Activated T-helper 17 cell treated with anti-CD3 and anti-CD28 coated beads, Interleukin-2, amount 50 U/mL, for 72 hours (primary cell): Measurements from ENCODE around the gene FNBP1L. TPM values are rescaled to one million over a fixed set of nuclear protein-coding genes. Genes with fewer than 3 reads are reported as not detected.

Experiments
- ATAC-seq: fragments of 150-1000 bp; cut with Tn5 transposase; replicated peaks from 2 replicates; pipeline ENCODE4 v1.10.0; 2021; ENCODE audit warnings: mild to moderate bottlenecking, moderate library complexity
- H3K27ac Mint-ChIP-seq: one replicate; pipeline ENCODE4 v1.8.0; 2022; ENCODE audit warnings: mixed read lengths
- H3K27me3 Mint-ChIP-seq: one replicate; pipeline ENCODE4 v1.8.0; 2022; ENCODE audit warnings: mixed read lengths
- H3K36me3 Mint-ChIP-seq: one replicate; pipeline ENCODE4 v1.8.0; 2022; ENCODE audit warnings: low read depth, mild to moderate bottlenecking, mixed read lengths
- H3K4me1 Mint-ChIP-seq: one replicate; pipeline ENCODE4 v1.8.0; 2022; ENCODE audit warnings: mixed read lengths
- H3K4me3 Mint-ChIP-seq: one replicate; pipeline ENCODE4 v1.8.0; 2022; ENCODE audit warnings: mild to moderate bottlenecking, mixed read lengths
- H3K9me3 Mint-ChIP-seq: one replicate; pipeline ENCODE4 v1.8.0; 2022; ENCODE audit warnings: mixed read lengths
- total RNA-seq, 2 donors: library from RNA; stranded (reverse); gene quantifications; one replicate each; pipeline ENCODE4 v1.2.3, GENCODE V29; 2022

Gene FNBP1L
- total RNA-seq, 2 donors from 2014 or later = 1.8 to 2.2 TPM

DNA sequence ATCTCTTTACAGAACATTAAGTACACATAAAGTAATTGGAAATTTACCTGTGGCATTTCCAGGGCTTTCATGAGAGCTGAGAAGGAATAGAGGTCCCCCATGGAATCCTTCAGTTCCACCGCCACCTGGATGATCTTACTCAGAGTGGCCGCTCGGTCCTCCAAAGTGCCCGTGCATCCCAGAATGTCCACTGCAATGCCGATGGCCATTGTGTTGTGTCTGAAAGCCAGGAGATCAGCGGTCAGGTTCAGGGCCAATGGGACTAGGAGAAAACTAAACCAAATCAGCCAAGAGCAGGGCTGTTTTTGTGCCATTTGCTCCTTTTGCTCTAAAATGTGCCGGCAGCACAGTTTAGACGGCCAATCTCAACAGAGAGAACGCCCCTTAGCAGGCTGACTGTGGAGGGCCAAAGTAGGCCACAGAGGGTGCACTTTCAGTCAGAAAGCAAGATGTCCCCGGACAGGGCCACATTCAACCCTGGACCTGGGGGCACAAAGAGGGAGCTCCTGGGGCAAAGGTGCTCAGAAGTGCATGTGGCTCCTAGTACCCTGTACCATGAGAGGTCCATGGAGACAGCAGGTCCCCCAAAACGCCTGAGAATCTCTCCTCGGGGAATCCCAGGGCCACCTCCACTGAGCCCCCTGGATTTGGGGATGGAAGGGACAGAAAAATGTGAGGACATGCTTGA lies 123.8 kb downstream of the FNBP1L start:
- no peaks in the 10 kb centered on the region for H3K27me3 Mint-ChIP-seq
- ATAC-seq = no peak
- no peaks in the 10 kb centered on the region for H3K36me3 Mint-ChIP-seq
- no peaks in the 10 kb centered on the region for H3K9me3 Mint-ChIP-seq
- H3K27ac Mint-ChIP-seq = no peak overlapping the region
- H3K4me1 Mint-ChIP-seq = no peaks in the 10 kb centered on the region
- H3K4me3 Mint-ChIP-seq = no peak overlapping the region

DNA sequence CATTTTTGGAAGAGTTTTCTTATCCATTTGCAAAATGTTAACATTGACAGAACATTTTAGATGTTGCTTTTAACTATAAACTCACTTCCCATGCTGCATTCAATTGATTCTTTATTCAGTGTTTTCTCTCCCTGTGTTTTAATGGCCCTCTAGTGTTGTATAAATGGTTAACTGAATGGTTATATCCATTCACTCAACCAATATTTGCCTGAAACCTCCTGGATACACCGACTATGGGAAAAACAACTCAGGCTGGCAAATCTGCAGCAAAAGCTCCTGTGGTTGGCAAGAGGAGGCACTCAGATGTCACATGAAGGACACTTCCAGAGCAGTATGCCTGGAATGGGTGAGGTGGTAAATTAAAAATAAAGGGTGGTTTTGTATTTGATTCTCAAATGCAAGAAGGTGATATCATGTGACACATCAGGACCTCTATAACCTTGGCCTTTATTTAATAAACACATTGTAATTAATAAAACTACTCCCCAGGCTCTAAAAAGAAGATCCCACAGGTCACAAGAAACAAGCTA lies 126.1 kb downstream of the FNBP1L start:
- Mint-ChIP-seq H3K36me3 (no peaks in the 10 kb centered on the region), H3K4me3 (no peak overlapping the region), H3K9me3 (no peaks in the 10 kb centered on the region), H3K27me3 (no peaks in the 10 kb centered on the region), H3K4me1 (no peaks in the 10 kb centered on the region), H3K27ac (no peak overlapping the region)
- no peak for ATAC-seq

DNA sequence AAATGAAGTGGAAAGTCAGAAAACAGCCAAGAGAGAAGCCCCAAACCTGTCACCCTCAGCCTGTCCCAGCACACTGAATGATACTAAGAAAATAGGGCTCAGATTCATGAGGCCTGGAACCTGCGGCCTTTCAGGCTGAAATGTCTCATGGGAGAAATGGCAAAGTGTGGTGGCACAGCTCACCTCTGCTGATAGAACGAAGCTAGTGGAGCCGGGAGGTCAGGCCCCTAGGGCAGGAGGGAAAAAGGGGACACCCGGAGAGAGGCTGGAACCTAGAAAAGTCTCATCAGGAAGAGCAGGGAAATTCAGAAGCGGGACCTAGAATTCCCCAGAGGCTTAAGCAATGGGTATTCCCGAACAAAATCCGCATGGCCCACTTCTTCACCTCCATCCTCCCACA lies 126.6 kb downstream of the FNBP1L start:
- no peaks in the 10 kb centered on the region for H3K4me1 Mint-ChIP-seq
- H3K4me3 Mint-ChIP-seq = no peak overlapping the region
- ATAC-seq = no peak
- no peaks in the 10 kb centered on the region for H3K36me3 Mint-ChIP-seq
- H3K27ac Mint-ChIP-seq = no peak overlapping the region
- H3K27me3 Mint-ChIP-seq = no peaks in the 10 kb centered on the region
- H3K9me3 Mint-ChIP-seq = no peaks in the 10 kb centered on the region

DNA sequence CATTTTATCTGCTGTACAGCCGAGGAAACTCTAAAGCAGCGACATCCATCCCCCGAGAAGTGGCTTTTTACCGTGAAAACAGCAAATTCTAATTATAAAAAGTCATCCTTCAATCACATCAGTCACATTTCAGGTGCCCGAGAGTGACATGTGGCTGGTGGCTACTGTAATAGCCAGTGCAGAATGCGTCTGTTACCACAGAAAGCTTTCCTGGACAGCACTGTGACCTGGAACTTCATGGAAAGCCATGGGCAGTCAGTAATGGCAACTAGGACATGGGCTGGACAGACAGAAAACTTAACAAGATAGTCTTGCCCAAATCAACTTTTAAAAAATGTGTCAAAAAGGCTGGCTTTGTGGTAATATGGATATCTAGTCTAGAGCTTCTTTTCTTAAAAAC lies 127.1 kb downstream of the FNBP1L start:
- no peaks in the 10 kb centered on the region for H3K4me1 Mint-ChIP-seq
- no peaks in the 10 kb centered on the region for H3K36me3 Mint-ChIP-seq
- no peak overlapping the region for H3K4me3 Mint-ChIP-seq
- no peak for ATAC-seq
- no peaks in the 10 kb centered on the region for H3K27me3 Mint-ChIP-seq
- no peak overlapping the region for H3K27ac Mint-ChIP-seq
- no peaks in the 10 kb centered on the region for H3K9me3 Mint-ChIP-seq

DNA sequence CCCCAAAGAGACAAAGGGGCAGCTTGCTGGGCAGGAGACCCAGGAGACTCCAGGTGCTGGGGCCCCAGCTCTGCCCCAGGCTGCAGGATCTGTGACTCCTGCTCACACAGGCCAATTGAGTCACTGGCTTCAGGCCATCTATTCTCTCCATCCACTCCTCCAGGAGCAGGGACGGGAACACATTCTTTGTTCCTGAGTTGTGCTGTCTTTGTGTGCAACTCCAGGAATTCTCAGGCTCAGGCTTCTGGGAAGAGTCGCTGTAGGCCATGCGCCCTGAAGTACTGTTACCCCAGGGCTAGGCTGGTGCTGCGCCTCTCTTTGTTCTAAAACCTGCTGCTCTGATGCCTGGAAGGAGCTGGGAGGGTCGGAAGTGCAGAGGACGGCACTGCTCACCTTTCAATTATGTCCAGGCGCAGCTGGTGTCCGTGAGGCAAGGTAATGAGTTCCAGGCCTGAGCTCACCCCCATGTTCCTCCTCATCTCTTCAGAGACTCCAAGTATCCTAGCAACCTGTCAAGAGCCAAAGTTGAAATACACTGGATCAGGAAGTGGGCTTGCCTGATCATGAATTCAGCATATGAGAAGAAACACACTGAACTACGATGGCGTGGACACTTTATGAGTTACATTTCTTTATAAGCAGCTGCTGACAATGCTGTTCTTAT lies 127.8 kb downstream of the FNBP1L start:
- Mint-ChIP-seq H3K36me3 (no peaks in the 10 kb centered on the region), H3K4me1 (no peaks in the 10 kb centered on the region), H3K27me3 (no peaks in the 10 kb centered on the region), H3K27ac (no peak overlapping the region), H3K4me3 (no peak overlapping the region), H3K9me3 (no peaks in the 10 kb centered on the region)
- no peak for ATAC-seq

DNA sequence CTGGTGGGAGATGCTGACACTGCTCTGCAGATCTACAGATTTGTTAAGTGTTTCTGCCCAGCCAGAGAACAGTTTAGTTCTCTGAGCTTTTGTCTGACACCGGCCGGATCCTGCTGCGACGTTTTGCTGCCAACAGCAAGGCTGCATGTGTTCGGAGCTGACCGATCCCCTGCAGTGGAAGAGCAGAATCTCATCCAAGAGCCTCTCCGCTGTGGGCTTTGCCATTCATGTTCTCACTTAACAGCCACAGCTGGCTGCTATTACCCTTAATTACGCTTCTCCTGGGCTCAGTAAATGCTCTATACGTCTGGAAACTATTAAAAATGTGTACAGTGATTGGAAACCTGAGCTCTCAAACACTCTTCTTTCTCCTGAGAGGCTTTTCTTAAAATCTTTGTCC lies 128.4 kb downstream of the FNBP1L start:
- Mint-ChIP-seq H3K4me1 (no peaks in the 10 kb centered on the region), H3K27ac (no peak overlapping the region), H3K36me3 (no peaks in the 10 kb centered on the region), H3K9me3 (no peaks in the 10 kb centered on the region), H3K4me3 (no peak overlapping the region), H3K27me3 (no peaks in the 10 kb centered on the region)
- no peak for ATAC-seq

DNA sequence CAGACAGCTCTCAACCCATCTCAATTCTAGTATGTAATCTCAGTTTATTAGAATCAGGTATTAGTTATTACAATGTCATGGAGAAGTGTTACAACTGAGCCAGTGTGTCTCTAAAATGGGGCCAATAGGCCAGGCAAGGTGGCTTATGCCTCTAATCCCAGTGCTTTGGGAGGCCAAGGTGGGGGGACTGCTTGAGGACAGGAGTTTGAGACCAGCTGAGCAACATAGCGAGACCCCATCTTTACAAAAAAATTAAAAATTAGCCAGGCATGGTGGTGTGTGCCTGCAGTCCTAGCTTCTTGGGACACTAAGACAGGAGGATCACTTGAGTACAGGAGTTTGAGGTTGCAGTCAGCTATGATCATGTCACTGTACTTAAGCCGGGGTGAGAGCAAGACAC lies 128.8 kb downstream of the FNBP1L start:
- Mint-ChIP-seq H3K4me1 (no peaks in the 10 kb centered on the region), H3K9me3 (no peaks in the 10 kb centered on the region), H3K4me3 (no peak overlapping the region), H3K27me3 (no peaks in the 10 kb centered on the region), H3K27ac (no peak overlapping the region), H3K36me3 (no peaks in the 10 kb centered on the region)
- ATAC-seq = no peak

DNA sequence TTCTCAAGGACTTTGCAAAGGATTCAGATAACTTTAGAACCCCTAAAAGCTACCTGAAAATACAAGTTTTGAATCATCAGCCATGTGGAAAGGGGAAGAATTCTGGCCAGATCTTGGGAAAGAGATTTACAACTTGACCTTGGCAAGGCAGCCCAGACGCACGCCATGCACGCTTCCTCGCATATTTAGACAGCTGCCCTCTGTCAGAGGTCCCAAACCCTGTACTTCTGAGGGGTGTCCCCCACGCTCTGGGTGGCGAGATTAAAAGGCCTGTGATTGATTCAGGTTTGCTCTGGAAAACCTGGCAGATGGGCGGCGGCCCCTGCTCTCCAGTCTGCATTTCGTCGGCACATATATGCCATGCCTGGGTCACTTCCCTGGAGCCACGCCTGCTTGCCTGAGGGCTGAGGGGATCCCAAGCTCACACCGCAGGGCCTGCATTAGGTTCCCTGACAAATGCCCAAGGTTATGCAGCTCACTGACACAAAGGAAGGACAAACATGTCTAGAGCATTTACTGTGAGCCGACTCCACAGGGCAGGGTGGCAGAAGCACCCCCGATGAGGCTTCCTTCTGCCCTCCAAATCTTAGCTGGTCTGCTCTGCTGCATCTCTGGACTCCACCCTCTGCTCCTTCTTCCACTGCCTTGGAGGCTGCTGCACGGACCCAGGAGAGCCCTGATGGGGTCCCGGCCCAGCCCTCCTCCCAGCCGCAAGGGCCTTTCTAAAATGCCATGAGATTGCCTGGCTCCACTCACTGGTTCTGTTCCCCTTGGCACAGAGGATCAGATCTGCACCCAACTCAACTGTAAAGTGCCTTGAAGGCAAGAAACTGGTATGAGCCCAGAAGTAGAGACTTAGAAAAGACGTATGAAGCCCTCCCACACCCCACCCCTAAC lies 129.9 kb downstream of the FNBP1L start:
- Mint-ChIP-seq H3K4me1 (no peaks in the 10 kb centered on the region), H3K9me3 (no peaks in the 10 kb centered on the region), H3K27me3 (no peaks in the 10 kb centered on the region), H3K27ac (no peak overlapping the region), H3K4me3 (no peak overlapping the region), H3K36me3 (no peaks in the 10 kb centered on the region)
- ATAC-seq = no peak

DNA sequence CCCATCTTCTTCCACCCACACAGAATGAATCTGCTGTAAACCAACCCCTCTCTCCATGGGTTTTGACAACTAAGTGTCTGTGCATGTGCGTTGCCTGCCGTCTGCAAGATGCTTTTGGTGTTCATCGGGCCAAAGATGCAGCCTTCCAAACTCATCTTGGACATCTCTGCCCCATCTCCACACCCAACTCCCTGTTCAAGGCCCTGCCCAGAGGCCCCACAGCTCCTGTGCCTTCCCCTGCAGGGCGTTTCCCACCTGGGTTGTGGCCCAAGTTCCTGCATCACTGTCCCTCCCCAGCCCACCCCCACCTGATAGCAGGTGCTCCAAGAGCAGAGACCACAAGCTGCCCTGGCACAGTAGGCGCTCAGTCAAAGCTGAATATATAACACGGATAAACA lies 130.5 kb downstream of the FNBP1L start:
- Mint-ChIP-seq H3K27me3 (no peaks in the 10 kb centered on the region), H3K9me3 (no peaks in the 10 kb centered on the region), H3K36me3 (no peaks in the 10 kb centered on the region), H3K4me3 (no peak overlapping the region), H3K27ac (no peak overlapping the region), H3K4me1 (no peaks in the 10 kb centered on the region)
- ATAC-seq = no peak

DNA sequence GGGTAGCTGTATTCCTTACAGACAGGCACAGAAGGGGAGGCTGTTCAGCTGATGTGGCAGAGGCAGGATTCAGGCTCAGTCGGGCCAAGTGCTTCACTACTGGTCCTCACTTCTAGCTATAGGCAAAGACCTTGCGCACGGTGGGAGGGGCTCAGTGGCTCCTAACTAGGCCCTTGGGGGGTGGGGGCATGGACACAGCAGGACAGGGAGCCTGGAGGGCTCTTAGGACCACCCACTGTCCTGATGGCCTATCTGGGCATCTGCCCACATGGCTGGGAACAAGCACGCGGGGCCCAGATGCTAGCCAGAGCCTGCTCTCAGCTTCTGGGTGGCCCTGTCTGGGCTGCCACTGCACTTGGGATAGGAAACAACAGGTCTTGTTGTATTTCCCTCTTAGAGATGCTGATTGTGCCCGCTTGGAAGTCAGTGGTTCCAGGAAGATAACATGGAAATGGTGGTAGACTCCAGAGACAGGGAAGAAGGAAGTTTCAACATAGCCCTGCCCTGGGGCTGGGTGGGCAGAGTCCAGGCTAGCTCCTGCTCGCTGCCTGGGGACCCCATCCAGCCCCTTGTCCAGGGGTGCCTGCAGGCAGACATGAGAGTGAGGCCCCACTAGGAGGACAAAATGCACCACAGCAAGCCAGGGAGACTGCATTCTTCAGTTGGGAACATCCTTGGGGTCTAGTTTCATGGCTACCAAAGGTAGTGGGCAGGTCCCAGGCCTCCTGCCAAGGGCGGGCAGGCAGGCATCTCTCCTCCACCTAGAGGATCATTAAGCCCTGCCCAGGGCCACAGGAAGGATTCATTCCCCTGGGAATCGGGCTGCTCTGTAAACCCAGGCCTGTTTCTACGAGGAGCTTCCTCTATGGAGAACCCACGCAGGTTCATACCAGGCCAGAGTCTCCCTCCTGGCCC lies 131.2 kb downstream of the FNBP1L start:
- no peak for ATAC-seq
- no peaks in the 10 kb centered on the region for H3K4me1 Mint-ChIP-seq
- H3K27ac Mint-ChIP-seq = no peak overlapping the region
- no peaks in the 10 kb centered on the region for H3K27me3 Mint-ChIP-seq
- no peaks in the 10 kb centered on the region for H3K36me3 Mint-ChIP-seq
- H3K4me3 Mint-ChIP-seq = no peak overlapping the region
- no peaks in the 10 kb centered on the region for H3K9me3 Mint-ChIP-seq

DNA sequence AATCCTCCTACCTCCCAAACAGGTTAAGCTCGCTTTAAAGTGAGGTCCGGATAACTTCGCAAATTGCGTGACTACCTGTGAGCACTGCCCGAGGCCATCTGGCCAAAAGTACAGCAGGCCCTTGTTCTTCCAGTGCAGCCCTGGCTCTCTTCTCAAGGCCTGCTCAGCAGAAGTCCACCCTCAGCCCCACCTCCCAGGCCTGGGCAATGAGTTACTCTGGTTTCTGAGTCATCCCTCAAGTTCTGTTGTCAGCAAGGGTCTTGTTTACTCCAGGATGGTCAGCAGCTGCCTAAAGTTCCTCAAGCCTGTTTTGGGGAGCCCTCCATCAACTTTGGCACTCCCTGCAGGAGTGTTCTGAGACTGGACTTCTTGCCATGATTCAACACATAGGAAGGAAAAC lies 132.0 kb downstream of the FNBP1L start:
- no peaks in the 10 kb centered on the region for H3K36me3 Mint-ChIP-seq
- ATAC-seq = no peak
- no peaks in the 10 kb centered on the region for H3K9me3 Mint-ChIP-seq
- H3K4me3 Mint-ChIP-seq = no peak overlapping the region
- H3K4me1 Mint-ChIP-seq = no peaks in the 10 kb centered on the region
- no peaks in the 10 kb centered on the region for H3K27me3 Mint-ChIP-seq
- no peak overlapping the region for H3K27ac Mint-ChIP-seq

DNA sequence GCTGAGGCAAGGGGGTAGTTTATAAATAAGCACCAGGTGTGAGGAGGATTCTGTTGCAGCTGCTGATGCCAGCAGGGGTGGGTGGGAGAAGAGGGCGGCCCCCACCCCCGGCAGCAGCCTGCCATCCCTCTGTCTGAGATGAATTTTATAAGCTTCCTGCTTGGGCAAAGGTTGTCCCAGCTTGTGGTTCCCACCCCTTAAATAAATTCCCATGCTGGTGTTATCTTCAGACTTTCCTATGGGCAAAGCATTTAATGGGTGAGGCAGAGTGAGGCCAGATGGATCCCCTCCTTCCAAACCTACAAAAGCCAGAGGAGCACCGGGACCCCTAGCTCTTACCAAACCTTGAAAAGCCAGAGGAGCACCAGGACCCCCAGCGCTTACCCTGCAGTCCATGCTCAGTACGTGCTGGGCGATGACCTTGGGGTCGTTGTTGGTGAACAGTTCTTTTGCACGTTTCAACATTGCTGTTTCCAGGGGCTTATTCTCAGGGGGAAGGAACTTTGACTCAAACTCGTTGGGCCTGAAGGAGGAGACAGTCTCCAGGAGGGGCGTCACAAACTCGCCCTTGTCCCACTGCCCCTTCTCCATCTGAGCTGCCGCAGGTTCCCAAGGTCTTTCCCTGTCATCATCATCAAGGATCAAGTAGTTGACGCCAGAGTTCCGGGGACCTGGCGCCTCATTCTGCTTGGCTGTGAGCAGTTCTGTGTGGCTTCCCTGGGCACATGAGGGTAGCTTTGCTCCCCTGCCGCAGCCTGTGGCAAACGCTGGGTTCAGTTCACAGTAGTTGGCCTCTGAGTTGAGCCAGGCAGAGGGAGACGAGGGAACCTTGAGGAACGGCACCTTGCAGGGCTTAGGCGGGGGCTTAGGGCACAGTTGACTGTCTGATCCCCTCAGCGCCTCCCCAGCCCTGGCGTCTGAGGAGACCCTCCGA lies 134.3 kb downstream of the FNBP1L start:
- no peak for ATAC-seq
- Mint-ChIP-seq H3K4me1 (no peaks in the 10 kb centered on the region), H3K27me3 (no peaks in the 10 kb centered on the region), H3K4me3 (no peak overlapping the region), H3K27ac (no peak overlapping the region), H3K9me3 (no peaks in the 10 kb centered on the region), H3K36me3 (no peaks in the 10 kb centered on the region)

DNA sequence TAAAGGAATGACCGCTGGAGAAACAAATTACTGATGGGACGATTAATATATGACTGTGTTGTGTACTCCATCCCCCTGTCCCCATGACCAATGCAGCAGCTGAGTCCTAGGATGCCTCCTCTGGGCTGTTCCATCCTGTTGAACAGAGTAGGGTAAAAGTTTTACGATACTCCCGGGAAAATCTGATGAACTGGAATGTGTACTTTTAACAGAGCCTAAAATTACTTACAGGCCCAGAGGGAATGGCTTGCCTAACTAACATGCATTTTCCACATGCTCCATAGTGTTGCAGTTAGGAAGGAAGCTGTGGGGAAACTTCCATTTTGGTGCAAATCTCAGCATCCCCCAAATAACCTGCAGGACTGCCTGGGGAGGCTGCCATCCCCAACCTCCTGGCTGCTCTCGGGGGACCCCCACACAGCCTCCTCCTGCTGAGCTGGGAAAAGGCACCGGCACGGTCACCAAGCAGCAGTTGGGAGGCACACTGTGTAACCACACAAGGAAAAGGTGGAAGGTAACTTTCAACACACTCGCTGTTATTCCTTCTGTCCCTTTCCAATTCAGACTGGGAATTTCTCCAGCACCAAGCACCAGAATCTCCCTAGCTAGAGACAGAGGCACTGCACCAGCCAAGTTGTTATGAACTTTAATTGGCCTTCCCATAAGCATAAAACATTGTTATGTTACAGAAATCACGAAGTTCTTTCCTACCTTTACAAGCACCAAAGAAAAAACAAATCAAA lies 136.5 kb downstream of the FNBP1L start:
- Mint-ChIP-seq H3K4me3 (no peak overlapping the region), H3K27ac (no peak overlapping the region), H3K4me1 (peaks cover 6% of the 10 kb centered on the region), H3K9me3 (no peaks in the 10 kb centered on the region), H3K36me3 (no peaks in the 10 kb centered on the region), H3K27me3 (no peaks in the 10 kb centered on the region)
- no peak for ATAC-seq
